GM19328 (cell line): Measurements from ENCODE around the gene CARS1.

Source experiments
- ATAC-seq: cut with Tn5 transposase; IDR thresholded peaks from one replicate; pipeline ENCODE4 v1.9.1; 2021; ENCODE audit warnings: mild to moderate bottlenecking, moderate library complexity; ENCODE audit not compliant: unreplicated experiment

Gene CARS1

DNA sequence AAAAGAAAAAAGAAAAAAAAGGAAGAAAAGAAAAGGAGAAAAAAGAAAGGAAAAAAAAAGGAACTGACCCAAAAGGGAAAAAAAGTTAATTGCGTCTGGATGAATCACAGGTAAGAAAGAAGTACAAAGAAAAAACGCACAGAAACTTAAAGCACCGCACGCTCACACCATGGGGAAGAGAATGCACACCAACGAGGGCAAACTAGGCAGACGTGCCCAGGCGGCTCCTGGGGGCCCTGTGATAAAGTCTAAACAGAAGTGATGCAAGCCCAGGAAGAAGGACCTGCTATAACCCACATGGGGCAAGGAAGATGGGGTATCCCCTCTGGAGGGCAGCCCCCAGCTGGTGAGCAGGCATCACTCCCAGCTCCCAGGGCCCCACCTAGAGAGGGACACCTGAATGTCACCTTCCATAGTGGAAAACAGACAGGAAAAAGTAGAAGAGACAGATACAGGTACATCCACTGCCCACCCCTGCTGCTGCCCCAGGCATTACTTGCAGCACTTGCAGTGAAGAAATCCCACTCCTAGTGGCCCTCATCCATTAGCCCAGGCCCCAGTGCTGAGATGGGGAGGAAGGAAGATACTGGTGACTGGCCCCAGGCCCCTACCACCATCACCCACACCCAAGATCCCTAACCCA is 94.0 kb downstream of the CARS1 start:
- ATAC-seq: no peak

DNA sequence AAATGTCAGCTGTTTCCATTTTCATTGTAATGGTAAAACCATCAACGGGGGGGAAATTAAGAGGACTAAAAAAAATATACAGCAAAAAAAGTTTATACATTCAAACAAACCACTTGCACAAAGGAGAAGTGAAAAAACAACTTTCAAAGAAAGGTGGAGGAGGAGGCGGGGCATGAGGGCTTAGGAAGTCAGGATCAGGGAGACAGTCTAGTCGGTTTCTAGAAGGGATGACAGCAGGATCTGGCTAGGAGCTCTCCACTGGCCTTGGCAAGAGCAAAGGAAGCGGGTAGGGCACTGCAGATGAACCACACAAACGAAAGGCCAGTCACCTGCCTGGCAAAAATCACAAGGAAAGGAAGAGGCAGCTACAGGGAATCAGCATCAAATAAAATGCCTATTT is 96.1 kb downstream of the CARS1 start:
- ATAC-seq: no peak

DNA sequence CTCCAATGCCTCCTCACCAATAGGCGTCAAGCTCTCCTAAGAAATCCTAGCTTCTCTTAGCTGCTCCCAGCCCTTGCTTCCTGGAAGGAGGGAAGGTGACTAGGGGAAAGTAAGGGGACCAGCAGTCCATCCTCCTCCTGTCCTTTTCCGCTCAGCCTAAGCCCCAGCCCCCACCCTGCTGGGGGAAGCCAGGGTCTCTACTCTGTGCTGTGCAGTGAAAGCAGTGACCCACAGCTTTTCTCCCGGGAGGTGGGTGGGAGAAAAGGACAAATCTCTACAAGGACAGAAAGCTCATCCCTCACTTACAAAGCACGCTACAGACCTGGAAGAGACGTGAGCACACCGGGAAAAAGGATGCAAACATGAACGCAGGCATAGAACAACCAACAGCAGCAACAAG is 97.1 kb downstream of the CARS1 start:
- ATAC-seq: no peak

- no peak for ATAC-seq
Measured at GRCh38 chr11:2958251-2958650, 99.0 kb downstream of the CARS1 start.

- ATAC-seq: no peak
Measured at GRCh38 chr11:2955906-2956476, 101.2 kb downstream of the CARS1 start.

GRCh38 chr11:2954263-2954662 is 103.0 kb downstream of the CARS1 start:
- ATAC-seq: no peak

DNA sequence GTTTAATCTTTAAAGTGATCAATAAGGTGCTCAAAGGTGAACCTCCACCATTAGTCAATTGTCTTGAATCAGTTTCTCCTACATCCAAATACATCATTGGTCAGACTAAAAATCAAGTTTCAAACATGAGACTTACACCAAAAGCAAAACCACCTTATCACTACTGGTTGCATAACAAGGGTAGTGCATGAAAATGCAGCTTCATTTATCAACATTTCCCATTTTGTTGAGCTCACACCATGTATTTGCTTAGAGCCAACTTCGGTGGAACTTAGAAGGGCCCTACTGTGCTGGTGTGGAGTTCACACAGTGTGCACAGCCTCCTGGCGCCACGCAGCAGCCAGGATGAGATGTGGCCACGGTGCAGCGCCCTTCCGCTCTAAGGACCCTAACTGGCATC is 104.9 kb downstream of the CARS1 start:
- ATAC-seq: no peak

GRCh38 chr11:2951231-2952110 is 105.8 kb downstream of the CARS1 start:
- no peak for ATAC-seq
